Bronchial epithelial cell (primary cell): ENCODE results near the gene EEF1G. TPM values are rescaled to one million over a fixed set of nuclear protein-coding genes. Genes with fewer than 3 reads are reported as not detected.
"Not testable (repeated sequence)": the region's sequence is repeated elsewhere in the genome, so short reads cannot be mapped to it uniquely, and the experiment has no call there.

Source experiments
- DNase-seq: peaks from one replicate; pipeline ENCODE4 v3.0.0-alpha.2; 2010; ENCODE audit warnings: low read depth
- FAIRE-seq: peaks from 2 replicates; lab custom pipeline; 2011; peaks lifted over from hg19 to GRCh38; lab: Jason Lieb, UNC
- H3K27me3 ChIP-seq: 2 replicates; pipeline ENCODE4 v1.5.1; 2011; ENCODE audit warnings: low read length; ENCODE audit not compliant: control insufficient read depth, insufficient read depth
- H3K36me3 ChIP-seq: 2 replicates; pipeline ENCODE4 v1.5.1; 2011; ENCODE audit warnings: low read length; ENCODE audit not compliant: control insufficient read depth, insufficient read depth
- H3K4me3 ChIP-seq: 2 replicates; pipeline ENCODE4 v1.5.1; 2011; ENCODE audit warnings: mild to moderate bottlenecking, low read depth, low read length, control low read depth
- total RNA-seq: library from RNA; depleted of rRNA; stranded (reverse); fragments of >200 nt; gene quantifications from 2 replicates; pipeline ENCODE4 v1.2.1, GENCODE V29; 2014
- TF ChIP-seq, protein P1 (sequence below): IDR thresholded peaks from 2 replicates; pipeline ENCODE4 v1.5.1; 2011; ENCODE audit warnings: mild to moderate bottlenecking, moderate library complexity, low read length, control low read depth, inconsistent platforms; ENCODE audit not compliant: insufficient read depth, severe bottlenecking

EEF1G gene
- total RNA-seq, 1 donor from 2014 or later, result 2,441 TPM

DNA sequence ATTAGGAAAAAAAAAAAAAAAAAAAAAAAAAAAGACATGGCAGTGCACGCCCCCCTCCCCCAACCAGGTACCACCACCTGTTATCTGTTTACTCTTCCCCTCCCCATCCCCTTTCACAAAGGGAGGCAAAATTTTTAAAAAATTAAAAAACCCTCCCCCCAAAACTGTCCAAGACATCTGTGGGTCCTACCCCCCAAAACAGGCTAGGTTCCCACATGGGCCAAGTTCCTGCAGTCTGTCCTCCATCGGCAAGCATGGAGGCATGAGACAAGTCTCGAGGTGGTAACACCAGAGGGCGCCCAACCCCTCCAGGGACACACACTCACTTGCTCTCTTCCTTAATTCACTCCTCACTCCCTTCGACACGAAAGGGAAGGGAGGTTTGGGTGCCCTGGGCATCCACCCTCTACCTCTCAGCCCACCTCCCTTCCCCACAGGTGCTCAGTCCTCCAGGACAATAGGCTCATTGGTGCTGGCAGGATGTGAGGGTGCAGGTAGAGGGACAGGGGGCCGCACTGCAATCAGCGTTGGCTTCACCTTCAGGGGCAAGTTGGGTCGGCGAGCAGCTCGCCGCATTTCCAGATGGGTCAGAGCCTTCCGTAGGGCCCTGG is 19.8 kb upstream of the EEF1G start:
- no peak for FAIRE-seq
- TF ChIP-seq, protein P1, sequence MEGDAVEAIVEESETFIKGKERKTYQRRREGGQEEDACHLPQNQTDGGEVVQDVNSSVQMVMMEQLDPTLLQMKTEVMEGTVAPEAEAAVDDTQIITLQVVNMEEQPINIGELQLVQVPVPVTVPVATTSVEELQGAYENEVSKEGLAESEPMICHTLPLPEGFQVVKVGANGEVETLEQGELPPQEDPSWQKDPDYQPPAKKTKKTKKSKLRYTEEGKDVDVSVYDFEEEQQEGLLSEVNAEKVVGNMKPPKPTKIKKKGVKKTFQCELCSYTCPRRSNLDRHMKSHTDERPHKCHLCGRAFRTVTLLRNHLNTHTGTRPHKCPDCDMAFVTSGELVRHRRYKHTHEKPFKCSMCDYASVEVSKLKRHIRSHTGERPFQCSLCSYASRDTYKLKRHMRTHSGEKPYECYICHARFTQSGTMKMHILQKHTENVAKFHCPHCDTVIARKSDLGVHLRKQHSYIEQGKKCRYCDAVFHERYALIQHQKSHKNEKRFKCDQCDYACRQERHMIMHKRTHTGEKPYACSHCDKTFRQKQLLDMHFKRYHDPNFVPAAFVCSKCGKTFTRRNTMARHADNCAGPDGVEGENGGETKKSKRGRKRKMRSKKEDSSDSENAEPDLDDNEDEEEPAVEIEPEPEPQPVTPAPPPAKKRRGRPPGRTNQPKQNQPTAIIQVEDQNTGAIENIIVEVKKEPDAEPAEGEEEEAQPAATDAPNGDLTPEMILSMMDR, result peak; percentile 86
- peaks cover 23% of the 10 kb centered on the region for H3K36me3 ChIP-seq
- H3K4me3 ChIP-seq, result no peak overlapping the region
- H3K27me3 ChIP-seq, result no peaks in the 10 kb centered on the region
- DNase-seq, result peak; percentile 70

DNA sequence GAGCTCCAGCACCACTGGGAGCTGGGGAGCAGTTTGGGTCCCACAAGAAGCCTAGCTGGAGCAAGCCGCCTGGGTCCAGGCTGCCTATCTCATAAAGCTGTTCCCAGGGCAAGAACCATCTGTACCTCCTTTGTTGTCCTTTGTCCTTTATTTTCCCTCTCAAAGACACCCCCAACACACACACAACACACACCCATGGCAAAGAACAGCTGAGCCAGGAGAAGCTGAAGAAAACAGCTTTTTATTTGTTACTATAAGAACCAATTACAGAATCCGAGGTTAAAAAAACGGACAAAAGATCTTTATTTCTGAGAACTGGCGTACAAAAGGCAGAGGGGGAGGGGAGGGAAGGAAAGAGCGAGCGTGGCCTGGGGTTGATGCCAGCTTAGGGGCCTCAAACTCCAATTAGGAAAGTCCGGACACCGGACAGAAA is 19.3 kb upstream of the EEF1G start:
- DNase-seq (no peak), FAIRE-seq (no peak)
- Histone ChIP-seq H3K36me3 (peaks cover 21% of the 10 kb centered on the region), H3K4me3 (no peak overlapping the region), H3K27me3 (no peaks in the 10 kb centered on the region)
- TF ChIP-seq, protein P1, result no peak

DNA sequence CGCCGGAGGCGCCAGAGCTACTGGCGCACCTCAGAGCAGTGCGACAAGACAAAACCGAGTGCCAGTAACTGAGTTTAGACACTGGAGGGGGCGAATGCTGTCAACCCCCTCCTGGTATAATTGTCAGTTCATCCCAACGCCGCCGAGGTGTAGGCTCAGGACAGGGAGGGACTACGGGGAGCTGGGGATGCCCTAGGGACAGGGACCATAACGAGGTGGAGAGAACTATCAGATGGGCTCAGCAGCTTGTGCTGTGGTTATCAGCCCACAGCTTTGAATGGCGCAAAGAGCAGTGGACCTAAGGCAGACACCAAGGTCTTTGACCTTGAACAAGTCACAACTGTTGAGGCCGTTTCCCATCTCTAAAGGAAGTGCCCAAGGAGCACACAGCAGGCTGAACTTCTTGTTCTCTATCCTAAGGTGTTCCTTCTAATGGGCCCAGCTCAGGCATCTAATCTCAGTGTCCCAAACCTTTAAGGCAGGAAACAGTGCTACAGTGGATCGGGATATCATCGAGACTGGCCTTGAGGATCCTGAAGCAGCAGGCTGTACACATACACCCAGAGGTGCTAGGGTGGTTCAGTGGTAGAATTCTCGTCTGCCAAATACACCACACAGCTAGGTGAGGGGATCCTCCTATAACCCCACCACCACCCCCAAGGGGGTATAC is 18.6 kb upstream of the EEF1G start:
- peaks cover 22% of the 10 kb centered on the region for H3K36me3 ChIP-seq
- TF ChIP-seq, protein P1, result no peak
- no peak for DNase-seq
- no peak for FAIRE-seq
- H3K27me3 ChIP-seq, result no peaks in the 10 kb centered on the region
- peak overlapping the region; percentile 37 for H3K4me3 ChIP-seq

DNA sequence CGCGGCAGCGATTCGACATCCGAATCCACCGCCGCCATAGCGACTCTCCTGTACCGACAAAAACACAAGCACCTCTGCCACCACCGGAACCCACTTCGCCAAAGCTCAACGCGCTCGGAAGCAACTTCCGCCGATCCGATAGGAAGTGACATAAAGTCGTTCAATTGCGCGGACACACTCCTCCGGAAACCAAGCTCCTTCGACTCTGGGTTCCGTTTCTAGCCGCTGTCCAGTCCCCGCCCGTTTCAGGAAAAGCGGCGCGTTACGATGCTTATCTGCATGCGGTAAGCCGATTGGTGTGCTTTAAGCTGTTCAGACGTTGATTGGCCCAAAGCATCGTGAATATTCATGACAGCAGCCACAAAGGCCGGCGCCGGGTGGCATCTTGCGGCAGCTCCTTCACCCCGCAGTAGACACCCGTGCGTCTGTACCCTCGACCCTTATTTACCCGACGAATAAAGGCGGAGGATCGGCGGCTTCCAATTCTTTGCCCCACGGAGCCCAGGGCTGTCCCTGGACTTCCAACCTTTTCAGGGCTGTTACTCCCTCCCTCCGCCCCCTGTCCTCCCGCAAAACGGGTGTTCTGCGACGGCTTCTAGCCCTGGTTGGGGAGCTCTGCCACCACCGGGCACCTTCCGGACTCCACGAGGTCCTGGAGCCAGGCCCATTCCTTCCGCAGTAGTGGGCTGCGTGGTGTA is 17.9 kb upstream of the EEF1G start, which contains the start of gene TUT1:
Gene TUT1 (minus strand): TSS at position 76 of the 698 bp plus-strand sequence. CDS start 38 bp downstream, at position 38.
- TF ChIP-seq, protein P1, result no peak
- Histone ChIP-seq H3K36me3 (peaks cover 21% of the 10 kb centered on the region), H3K4me3 (peak within 1 kb of the TSS; percentile 64), H3K27me3 (no peaks in the 10 kb centered on the region)
- FAIRE-seq, result peak; percentile 50
- DNase-seq, result peak; percentile 98

DNA sequence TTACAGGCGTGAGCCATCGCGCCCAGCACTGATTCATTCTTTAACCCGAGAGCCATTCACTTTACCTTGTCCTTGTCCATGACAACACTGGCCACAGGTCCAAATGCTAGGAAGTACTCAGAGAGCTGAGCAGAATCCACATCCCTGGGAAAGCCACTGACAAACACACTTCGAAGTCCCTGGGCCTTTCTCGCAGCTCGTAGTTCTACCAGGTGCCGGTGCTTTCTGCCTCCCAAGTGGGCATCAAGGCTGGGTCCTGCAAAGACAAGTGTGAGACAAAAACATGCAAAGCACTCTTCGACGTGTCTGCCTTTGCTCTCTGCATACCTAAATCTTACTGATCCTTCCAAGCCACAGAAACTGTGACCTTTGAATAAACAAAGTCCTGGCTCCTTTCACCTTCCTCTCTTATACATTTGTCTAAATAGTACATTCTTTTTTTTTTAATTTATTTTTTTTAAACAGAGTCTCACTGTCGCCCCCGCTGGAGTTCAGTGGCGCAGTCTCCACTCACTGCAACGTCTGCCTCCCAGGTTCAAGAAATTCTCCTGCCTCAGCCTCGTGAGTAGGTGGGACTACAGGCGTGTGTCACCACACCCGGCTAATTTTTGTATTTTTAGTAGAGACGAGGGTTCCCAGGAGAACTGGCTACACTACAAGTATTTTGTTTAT is 15.4 kb upstream of the EEF1G start:
- DNase-seq (no peak), FAIRE-seq (no peak)

DNA sequence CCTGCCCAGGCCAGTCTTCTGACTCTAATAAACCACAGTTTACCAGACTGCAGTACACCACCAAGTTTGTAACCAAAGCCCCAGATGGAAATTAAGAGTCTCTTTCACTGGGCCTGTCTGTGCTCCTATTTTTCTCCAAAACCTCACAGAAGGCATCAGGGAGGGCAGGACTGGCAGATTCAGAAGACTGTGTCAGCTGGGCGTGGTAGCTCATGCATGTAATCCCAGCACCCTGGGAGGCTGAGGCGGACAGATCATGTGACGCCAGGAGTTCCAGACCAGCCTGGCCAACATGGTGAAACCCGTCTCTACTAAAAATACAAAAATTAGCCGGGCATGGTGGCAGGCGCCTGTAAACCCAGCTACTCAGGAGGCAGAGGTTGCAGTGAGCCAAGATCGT is 11.7 kb upstream of the EEF1G start:
- H3K4me3 ChIP-seq, H3K27me3 ChIP-seq, DNase-seq, FAIRE-seq: not testable (repeated sequence)
- H3K36me3 ChIP-seq, result peaks cover 18% of the 10 kb centered on the region

More for the DNA sequence above, 15.4 kb upstream of the EEF1G start:
- no peaks in the 10 kb centered on the region for H3K27me3 ChIP-seq
- TF ChIP-seq, protein P1, result peak; percentile 24
- no peak overlapping the region for H3K4me3 ChIP-seq
- peaks cover 15% of the 10 kb centered on the region for H3K36me3 ChIP-seq

DNA sequence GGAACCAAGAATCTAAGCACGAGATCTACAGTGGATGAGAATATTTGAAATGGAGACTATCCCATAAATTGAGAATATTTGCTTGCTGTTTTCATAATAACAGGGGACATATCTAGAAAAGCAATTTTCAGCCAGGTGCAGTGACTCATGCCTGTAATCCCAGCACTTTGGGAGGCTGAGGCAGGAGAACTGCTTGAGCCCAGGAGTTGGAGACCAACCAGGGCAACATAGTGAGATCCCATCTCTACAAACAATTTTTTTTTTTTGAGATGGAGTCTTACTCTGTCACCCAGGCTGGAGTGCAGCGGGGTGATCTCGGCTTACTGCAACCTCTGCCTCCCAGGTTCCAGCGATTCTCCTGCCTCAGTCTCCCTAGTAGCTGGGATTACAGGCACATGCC is 8.0 kb upstream of the EEF1G start:
- not testable (repeated sequence) for H3K27me3 ChIP-seq, DNase-seq, H3K4me3 ChIP-seq, FAIRE-seq
- H3K36me3 ChIP-seq, result peaks cover 18% of the 10 kb centered on the region
